GM12878 (cell line): ENCODE results near the gene SVIL. TPM values are rescaled to one million over a fixed set of nuclear protein-coding genes. Genes with fewer than 3 reads are reported as not detected.

ENCODE experiments used
- ATAC-seq: fragments of 200-7000 bp; cut with Tn5 transposase; 3 replicates; pipeline ENCODE4 v1.9.1; 2020; ENCODE audit warnings: mild to moderate bottlenecking, moderate library complexity
- BruUV-seq: library from RNA; stranded (reverse); fragments of 400-500 nt; replicated peaks from 2 replicates; lab custom pipeline; 2021; lab: Mats Ljungman, UMichigan
- CTCF ChIA-PET: fragments of 300-600 bp; sonication (Branson Sonifier 250); formaldehyde crosslinking; extraction: SDS; loops from one replicate; lab custom pipeline; 2021; ENCODE audit warnings: inconsistent platforms; lab: Yijun Ruan, JAX
- POLR2A ChIA-PET: fragments of 350-600 bp; formaldehyde crosslinking; extraction: SDS; loops from one replicate; lab custom pipeline; 2021; ENCODE audit warnings: inconsistent platforms; lab: Charles Lee
- RAD21 ChIA-PET: fragments of 300-600 bp; sonication (Branson Sonifier 250); formaldehyde crosslinking; loops from one replicate; lab custom pipeline; 2023; ENCODE audit warnings: antibody characterized with exemption; ENCODE audit not compliant: unreplicated experiment; lab: Charles Lee
- SMC1A ChIA-PET: fragments of 300-600 bp; sonication (Branson Sonifier 250); formaldehyde crosslinking; loops from one replicate; lab custom pipeline; 2023; ENCODE audit not compliant: unreplicated experiment, uncharacterized antibody; lab: Charles Lee
- DNase-seq: peaks from one replicate; pipeline ENCODE4 v3.0.0-alpha.2; 2011; ENCODE audit warnings: low read depth, low spot score
- FAIRE-seq: peaks from 3 replicates; lab custom pipeline; 2011; peaks lifted over from hg19 to GRCh38; lab: Jason Lieb, UNC
- H2AFZ ChIP-seq: 2 replicates; pipeline ENCODE4 v1.6.0; 2011; ENCODE audit warnings: low read depth, low read length, control low read depth; ENCODE audit not compliant: control insufficient read depth
- H3K27ac ChIP-seq: 2 replicates; pipeline ENCODE4 v1.5.1; 2011; ENCODE audit warnings: control low read depth; ENCODE audit not compliant: control insufficient read depth, insufficient read depth
- H3K27me3 ChIP-seq, 2 experiments: replicated peaks in 1 of 2; 2 replicates each; pipeline versions ENCODE4 v1.6.0 to v1.6.1; 2011; ENCODE audit warnings: low read length in 1 of 2; ENCODE audit not compliant: control insufficient read depth in 2 of 2, insufficient read depth in 2 of 2
- H3K36me3 ChIP-seq, 2 experiments: 2 replicates each; pipeline ENCODE4 v1.5.1; 2011; ENCODE audit warnings: low read length in 1 of 2; ENCODE audit not compliant: control insufficient read depth in 2 of 2, insufficient read depth in 2 of 2
- H3K4me1 ChIP-seq: 2 replicates; pipeline ENCODE4 v1.6.1; 2011; ENCODE audit warnings: mild to moderate bottlenecking, low read length, moderate library complexity, mixed read lengths; ENCODE audit not compliant: control insufficient read depth, insufficient read depth
- H3K4me2 ChIP-seq: 2 replicates; pipeline ENCODE4 v1.6.0; 2011; ENCODE audit warnings: control low read depth; ENCODE audit not compliant: control insufficient read depth, insufficient read depth
- H3K4me3 ChIP-seq: fragments of 200-600 bp; sonication (generic); 2 replicates; pipeline ENCODE4 v1.5.1; 2016
- H3K79me2 ChIP-seq: 2 replicates; pipeline ENCODE4 v1.6.0; 2011; ENCODE audit warnings: low read length; ENCODE audit not compliant: control insufficient read depth, insufficient read depth
- H3K9ac ChIP-seq: 2 replicates; pipeline ENCODE4 v1.8.0; 2011; ENCODE audit warnings: low read length, control low read depth, mixed read lengths; ENCODE audit not compliant: control insufficient read depth, insufficient read depth
- H3K9me3 ChIP-seq: replicated peaks from 3 replicates; pipeline ENCODE4 v1.5.1; 2011; ENCODE audit warnings: mild to moderate bottlenecking, low read length; ENCODE audit not compliant: control insufficient read depth, insufficient read depth
- H4K20me1 ChIP-seq: 2 replicates; pipeline ENCODE4 v1.6.0; 2011; ENCODE audit not compliant: control insufficient read depth, insufficient read depth
- ATF2 ChIP-seq: IDR thresholded peaks from 2 replicates; pipeline ENCODE4 v1.6.1; 2012; ENCODE audit warnings: low read length, inconsistent platforms
- CTCF ChIP-seq, 3 experiments: IDR thresholded peaks in 2 of 3; conservative IDR thresholded peaks in 1 of 3; 2 replicates each; pipeline ENCODE4 v1.5.1; 2011; ENCODE audit warnings: low read depth in 3 of 3, low read length in 3 of 3, mild to moderate bottlenecking in 3 of 3, control low read depth in 2 of 3, moderate library complexity in 2 of 3, inconsistent platforms in 1 of 3, mixed read lengths in 1 of 3; ENCODE audit not compliant: control insufficient read depth in 2 of 3, insufficient read depth in 1 of 3; ENCODE audit errors: extremely low read depth in 1 of 3
- HDAC6 ChIP-seq: fragments of 200-600 bp; sonication (generic); IDR thresholded peaks from one replicate; pipeline ENCODE4 v1.8.0; 2017; ENCODE audit warnings: antibody characterized with exemption; ENCODE audit not compliant: unreplicated experiment
- HSF1 ChIP-seq: fragments of 150-350 bp; IDR thresholded peaks from 2 replicates; pipeline ENCODE4 v1.6.1; 2014; ENCODE audit warnings: mild to moderate bottlenecking, low read depth, low read length
- MEF2B ChIP-seq: fragments of 450-650 bp; IDR thresholded peaks from 2 replicates; pipeline ENCODE4 v1.6.1; 2018; ENCODE audit warnings: mild to moderate bottlenecking, moderate library complexity; ENCODE audit not compliant: partially characterized antibody, poor library complexity, severe bottlenecking
- NR2C1 ChIP-seq: fragments of 450-650 bp; IDR thresholded peaks from 2 replicates; pipeline ENCODE4 v1.6.1; 2017; ENCODE audit warnings: antibody characterized with exemption, mild to moderate bottlenecking, moderate library complexity
- RUNX3 ChIP-seq: IDR thresholded peaks from 2 replicates; pipeline ENCODE4 v1.6.1; 2012; ENCODE audit warnings: low read length, inconsistent platforms
- SMAD5 ChIP-seq: IDR thresholded peaks from 2 replicates; pipeline ENCODE4 v1.6.1; 2016; ENCODE audit warnings: antibody characterized with exemption, low read depth
- SUPT20H ChIP-seq: IDR thresholded peaks from 2 replicates; pipeline ENCODE4 v1.6.1; 2011; ENCODE audit warnings: low read depth, mild to moderate bottlenecking, low read length, moderate library complexity, borderline replicate concordance; ENCODE audit not compliant: control insufficient read depth
- TCF12 ChIP-seq: IDR thresholded peaks from 2 replicates; pipeline ENCODE4 v1.6.1; 2011; ENCODE audit warnings: low read depth, mild to moderate bottlenecking, low read length
- ZNF687 ChIP-seq: fragments of 450-650 bp; IDR thresholded peaks from 2 replicates; pipeline ENCODE4 v1.6.1; 2017; ENCODE audit warnings: mild to moderate bottlenecking, moderate library complexity
- WGBS: methylation state at CpG from one replicate; pipeline ENCODE4 v1.1.6; 2016; ENCODE audit warnings: low lambda C conversion rate; ENCODE audit not compliant: insufficient replicate concordance, insufficient coverage; ENCODE audit errors: missing lambda C conversion rate; 5-methylcytosine and 5-hydroxymethylcytosine counted together
- in situ Hi-C: fragments of 300-500 bp; cut with MboI; formaldehyde crosslinking; loops from 9 replicates; pipeline ENCODE4 v1.14.3; 2018; ENCODE audit warnings: mixed read lengths
- intact Hi-C: fragments of 100-400 bp; cut with micrococcal nuclease; formaldehyde crosslinking; loops from one replicate; pipeline ENCODE4 v1.14.2; 2022; ENCODE audit not compliant: unreplicated experiment
- polyA plus RNA-seq, 11 experiments: library from polyadenylated mRNA; depleted of rRNA in 4 of 11; unstranded in 6 of 11; stranded (reverse) in 5 of 11; fragments of >200 nt; fragmentation: Nextera tagmentation in 4 of 11; fragmentation: Illumina TruSeq in 1 of 11; extraction: Ambion mirVana in 4 of 11; extraction: Trizol in 1 of 11; gene quantifications; 1 replicate in 1 of 11; 2 replicates in 10 of 11; pipeline versions ENCODE4 v1.2.1 to v1.2.3, GENCODE V29; 2011 to 2016; ENCODE audit warnings: inconsistent platforms in 2 of 11, missing spikeins in 2 of 11, low read depth in 1 of 11
- total RNA-seq, 4 experiments: library from RNA; depleted of rRNA in 3 of 4; stranded (reverse); fragments of >200 nt in 3 of 4; fragmentation: Illumina TruSeq in 1 of 4; extraction: Trizol in 1 of 4; gene quantifications; 2 replicates each; pipeline versions ENCODE4 v1.2.1 to v1.2.3, GENCODE V29; 2013 to 2021

Gene SVIL
- total and polyA plus RNA-seq, 10 of the 15 experiments (the other 5 are each of a cell fraction or from before 2014, with no cell fraction given) = 0.22 to 1.9 (median 0.87) TPM

GRCh38 chr10:29585488-29585976 is 49.2 kb downstream of the SVIL start (continued):
- TF ChIP-seq CTCF (IDR thresholded peaks at IDR 0.05 in 2 of 3, conservative IDR thresholded peaks at IDR 0.05 in 1 of 3; ENCODE audit: control insufficient read depth in 2 of 3, extremely low read depth in 1 of 3, insufficient read depth in 1 of 3, low read depth in 3 of 3, low read length in 3 of 3) = no peak
- TF ChIP-seq HSF1 = no peak

- intact Hi-C loops = no loop called here
- no peaks in the 10 kb centered on the region for H3K79me2 ChIP-seq
- 50% methylated on average over 14 of the region's 14 CpGs for WGBS
Measured at GRCh38 chr10:29584436-29584835, 50.3 kb downstream of the SVIL start.

More at GRCh38 chr10:29584436-29584835, 50.3 kb downstream of the SVIL start:
- no peak overlapping the region for H3K27ac ChIP-seq
- H3K4me2 ChIP-seq = no peak overlapping the region
- TF ChIP-seq NR2C1 (no peak), ATF2 (no peak), HDAC6 (no peak), ZNF687 (no peak), SMAD5 (no peak), SUPT20H (no peak), RUNX3 (no peak), TCF12 (no peak), MEF2B (no peak)
- ATAC-seq (no peak), DNase-seq (no peak), FAIRE-seq (no peak)
- CTCF ChIA-PET = interaction anchor here (0.6 kb wide), 1 partner anchor 83 kb away, joined by 3 read pairs; no protein-coding TSS in a partner anchor
- H3K36me3 ChIP-seq = no peaks in the 10 kb centered on the region; a peak in 1 of 4 replicates
- no TSS peak for BruUV-seq
- H3K4me3 ChIP-seq = no peak overlapping the region
- SMC1A ChIA-PET = no interaction called here
- RAD21 ChIA-PET = no interaction called here
- H3K27me3 ChIP-seq = no peaks in the 10 kb centered on the region
- H2AFZ ChIP-seq = no peak overlapping the region
- in situ Hi-C loops = no loop called here
- H4K20me1 ChIP-seq = no peaks in the 10 kb centered on the region
- no peak overlapping the region for H3K9ac ChIP-seq
- H3K9me3 ChIP-seq = no peaks in the 10 kb centered on the region
- POLR2A ChIA-PET = no interaction called here
- H3K4me1 ChIP-seq = no peaks in the 10 kb centered on the region
